Measurements from ENCODE around the gene GPS2. TPM values are rescaled to one million over a fixed set of nuclear protein-coding genes. Genes with fewer than 3 reads are reported as not detected.

Gene GPS2
- 100 to 1,000 TPM in 1 of 4 donors, 10 to 100 TPM in 3; 36.1 to 108 (median 57.3) TPM for total RNA-seq

GRCh38 chr17:7314719-7315569 is at the start of gene GPS2:
Gene GPS2 (minus strand): TSS chr17:7315360. CDS start chr17:7315052, 308 bp downstream.
- H3K4me1 ChIP-seq = peaks cover 0 to 54% (median 26%) of the 10 kb centered on the region in 4 donors
- H3K27ac ChIP-seq = peak within 1 kb of the TSS; percentile 89 to 96 (median 93)
- TF ChIP-seq, protein P1, sequence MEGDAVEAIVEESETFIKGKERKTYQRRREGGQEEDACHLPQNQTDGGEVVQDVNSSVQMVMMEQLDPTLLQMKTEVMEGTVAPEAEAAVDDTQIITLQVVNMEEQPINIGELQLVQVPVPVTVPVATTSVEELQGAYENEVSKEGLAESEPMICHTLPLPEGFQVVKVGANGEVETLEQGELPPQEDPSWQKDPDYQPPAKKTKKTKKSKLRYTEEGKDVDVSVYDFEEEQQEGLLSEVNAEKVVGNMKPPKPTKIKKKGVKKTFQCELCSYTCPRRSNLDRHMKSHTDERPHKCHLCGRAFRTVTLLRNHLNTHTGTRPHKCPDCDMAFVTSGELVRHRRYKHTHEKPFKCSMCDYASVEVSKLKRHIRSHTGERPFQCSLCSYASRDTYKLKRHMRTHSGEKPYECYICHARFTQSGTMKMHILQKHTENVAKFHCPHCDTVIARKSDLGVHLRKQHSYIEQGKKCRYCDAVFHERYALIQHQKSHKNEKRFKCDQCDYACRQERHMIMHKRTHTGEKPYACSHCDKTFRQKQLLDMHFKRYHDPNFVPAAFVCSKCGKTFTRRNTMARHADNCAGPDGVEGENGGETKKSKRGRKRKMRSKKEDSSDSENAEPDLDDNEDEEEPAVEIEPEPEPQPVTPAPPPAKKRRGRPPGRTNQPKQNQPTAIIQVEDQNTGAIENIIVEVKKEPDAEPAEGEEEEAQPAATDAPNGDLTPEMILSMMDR (IDR thresholded peaks at IDR 0.05) = peak in 2 of 5 experiments; percentile 33 to 45
- TF ChIP-seq EP300 (IDR thresholded peaks at IDR 0.05) (peak; percentile 82 to 96), POLR2A (IDR thresholded peaks at IDR 0.05) (peak; percentile 70 to 73)
- H3K4me3 ChIP-seq = peak within 1 kb of the TSS; percentile 83 to 95 (median 92)
- no peaks in the 10 kb centered on the region for H3K9me3 ChIP-seq
- peak; percentile 88 for DNase-seq (ENCODE audit: low spot score in 2 of 2)
- no peaks in the 10 kb centered on the region for H3K27me3 ChIP-seq
- peaks cover 7 to 84% (median 31%) of the 10 kb centered on the region in 3 donors for H3K36me3 ChIP-seq
- 0% methylated on average over 24 to 83 of the region's 95 CpGs for WGBS, 2 donors

GRCh38 chr17:7363311-7363710 is 48.2 kb upstream of the GPS2 start:
- H3K27ac ChIP-seq = no peak overlapping the region
- H3K36me3 ChIP-seq = no peaks in the 10 kb centered on the region
- H3K4me3 ChIP-seq = no peak overlapping the region
- H3K4me1 ChIP-seq = no peaks in the 10 kb centered on the region
- TF ChIP-seq EP300 (IDR thresholded peaks at IDR 0.05) (no peak), POLR2A (IDR thresholded peaks at IDR 0.05) (no peak)
- TF ChIP-seq, protein P1 (IDR thresholded peaks at IDR 0.05) = no peak
- DNase-seq (ENCODE audit: low spot score in 2 of 2) = no peak
- H3K9me3 ChIP-seq = no peaks in the 10 kb centered on the region
- WGBS, 2 donors = 86 to 90% methylated on average over 6 of the region's 6 CpGs
- no peaks in the 10 kb centered on the region for H3K27me3 ChIP-seq

DNA sequence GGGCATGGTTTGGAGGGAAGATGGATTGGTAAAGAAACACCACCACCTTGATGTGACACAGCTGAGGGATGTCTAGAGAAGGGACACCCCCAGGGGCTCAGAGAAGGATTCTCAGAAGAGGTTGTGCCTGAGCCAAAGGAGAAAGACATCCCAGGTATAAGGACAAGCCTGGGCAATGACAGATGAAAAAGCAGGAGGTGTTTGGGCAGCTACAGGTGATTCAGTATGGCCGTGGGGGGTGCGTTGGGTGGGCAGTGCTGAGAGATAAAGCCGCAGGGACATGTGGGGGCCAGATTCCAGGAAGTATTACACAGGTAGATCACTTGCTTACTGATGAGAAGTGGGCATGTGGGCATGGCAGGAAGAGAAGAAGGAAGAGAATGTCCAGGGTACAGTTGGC is 46.7 kb upstream of the GPS2 start:
- no peaks in the 10 kb centered on the region for H3K36me3 ChIP-seq
- no peak for DNase-seq (ENCODE audit: low spot score in 2 of 2)
- H3K9me3 ChIP-seq = no peaks in the 10 kb centered on the region
- H3K4me1 ChIP-seq = peaks cover 0 to 9% (median 3%) of the 10 kb centered on the region in 4 donors
- no peak overlapping the region for H3K27ac ChIP-seq
- TF ChIP-seq, protein P1 (IDR thresholded peaks at IDR 0.05) = no peak
- no peak for TF ChIP-seq EP300 (IDR thresholded peaks at IDR 0.05)
- no peak for TF ChIP-seq POLR2A (IDR thresholded peaks at IDR 0.05)
- H3K27me3 ChIP-seq = no peaks in the 10 kb centered on the region
- WGBS, 2 donors = 54 to 76% methylated on average over 3 of the region's 3 CpGs
- no peak overlapping the region for H3K4me3 ChIP-seq

- Histone ChIP-seq H3K36me3 (no peaks in the 10 kb centered on the region), H3K27ac (peak overlapping the region; percentile 91 to 100 (median 96)), H3K9me3 (no peaks in the 10 kb centered on the region), H3K4me3 (no peak overlapping the region), H3K4me1 (peaks cover 0 to 54% (median 29%) of the 10 kb centered on the region in 4 donors), H3K27me3 (no peaks in the 10 kb centered on the region)
- DNase-seq (ENCODE audit: low spot score in 2 of 2) = no peak
- TF ChIP-seq EP300 (IDR thresholded peaks at IDR 0.05) (no peak), POLR2A (IDR thresholded peaks at IDR 0.05) (no peak)
- TF ChIP-seq, protein P1 (IDR thresholded peaks at IDR 0.05) = no peak
- WGBS, 2 donors = 40 to 54% methylated on average over 2 of the region's 2 CpGs
Measured at GRCh38 chr17:7357381-7357780, 42.2 kb upstream of the GPS2 start.

- H3K36me3 ChIP-seq = no peaks in the 10 kb centered on the region
- DNase-seq (ENCODE audit: low spot score in 2 of 2) = no peak
- H3K9me3 ChIP-seq = no peaks in the 10 kb centered on the region
- peak overlapping the region in 3 of 4 donors; percentile 10 to 71 (median 26) for H3K4me3 ChIP-seq
- H3K4me1 ChIP-seq = peaks cover 0 to 56% (median 29%) of the 10 kb centered on the region in 4 donors
- peak overlapping the region; percentile 91 to 100 (median 96) for H3K27ac ChIP-seq
- H3K27me3 ChIP-seq = no peaks in the 10 kb centered on the region
- 29 to 34% methylated on average over 8 of the region's 8 CpGs for WGBS, 2 donors
- TF ChIP-seq EP300 (IDR thresholded peaks at IDR 0.05) (peak; percentile 28 to 83), POLR2A (IDR thresholded peaks at IDR 0.05) (peak in 1 of 2 donors; percentile 38)
- TF ChIP-seq, protein P1 (IDR thresholded peaks at IDR 0.05) = no peak
Measured at GRCh38 chr17:7356756-7357155, 41.6 kb upstream of the GPS2 start.
